Activated CD8-positive, alpha-beta memory T cell treated with anti-CD3 and anti-CD28 coated beads, Interleukin-2, amount 50 U/mL, for 1 hour (primary cell): ENCODE data around the gene FAM114A1.
A peak's percentile ranks its signal among the peaks of the same experiment; 100 is the strongest.

ENCODE experiments used
- DNase-seq: peaks from one replicate; pipeline ENCODE4 v3.0.0-alpha.2; 2020; ENCODE audit errors: extremely low read depth

The FAM114A1 gene

GRCh38 chr4:38867478-38868058 is at the start of gene FAM114A1:
FAM114A1 (plus strand) TSS chr4:38867806; CDS start chr4:38878079, 10,273 bp downstream.
- DNase-seq: no peak

DNA sequence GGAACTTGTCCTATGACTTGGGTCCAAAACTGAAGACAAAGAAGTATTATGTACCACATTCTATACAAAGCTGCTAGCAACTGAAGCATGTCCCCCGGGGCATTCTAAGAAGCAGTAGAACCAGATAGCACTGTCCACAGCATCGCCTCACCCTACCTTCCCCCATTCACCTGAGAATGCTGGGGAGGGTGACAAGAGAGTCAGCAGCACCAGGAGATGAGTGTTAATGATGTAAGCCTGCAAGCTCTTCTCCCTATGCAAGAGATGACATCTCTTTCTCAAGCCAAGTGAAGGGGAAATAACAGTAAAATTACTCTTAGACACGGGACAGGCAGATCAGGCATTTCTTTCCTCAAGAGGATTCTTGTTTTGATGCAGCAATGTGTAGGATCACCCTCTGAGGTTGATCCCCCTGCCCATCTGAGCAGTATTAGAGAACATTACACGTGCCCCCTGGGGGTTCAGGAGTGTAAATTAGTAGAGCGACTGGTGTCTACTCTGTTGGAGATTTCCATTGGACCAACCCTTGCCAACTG is 49.1 kb upstream of the FAM114A1 start:
- DNase-seq: no peak

DNA sequence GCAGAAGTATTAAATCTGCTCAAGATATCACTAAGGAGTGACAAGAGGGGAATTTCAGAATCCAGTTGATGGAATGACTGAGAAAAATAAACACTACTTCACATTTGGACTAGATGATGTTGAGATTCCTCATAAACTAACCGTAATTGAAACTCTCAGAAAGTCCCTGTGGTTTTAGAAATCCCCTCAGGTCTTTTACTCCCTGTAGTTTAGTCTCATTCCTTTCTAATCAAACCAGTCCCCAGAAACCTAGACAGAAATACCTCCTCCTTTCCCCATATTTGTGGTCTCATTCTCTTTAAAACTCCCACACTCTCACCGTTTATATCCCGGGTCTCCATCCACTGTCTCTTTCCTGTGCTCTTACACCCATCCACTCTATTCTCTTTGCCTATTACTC is 48.0 kb upstream of the FAM114A1 start:
- DNase-seq: no peak

DNA sequence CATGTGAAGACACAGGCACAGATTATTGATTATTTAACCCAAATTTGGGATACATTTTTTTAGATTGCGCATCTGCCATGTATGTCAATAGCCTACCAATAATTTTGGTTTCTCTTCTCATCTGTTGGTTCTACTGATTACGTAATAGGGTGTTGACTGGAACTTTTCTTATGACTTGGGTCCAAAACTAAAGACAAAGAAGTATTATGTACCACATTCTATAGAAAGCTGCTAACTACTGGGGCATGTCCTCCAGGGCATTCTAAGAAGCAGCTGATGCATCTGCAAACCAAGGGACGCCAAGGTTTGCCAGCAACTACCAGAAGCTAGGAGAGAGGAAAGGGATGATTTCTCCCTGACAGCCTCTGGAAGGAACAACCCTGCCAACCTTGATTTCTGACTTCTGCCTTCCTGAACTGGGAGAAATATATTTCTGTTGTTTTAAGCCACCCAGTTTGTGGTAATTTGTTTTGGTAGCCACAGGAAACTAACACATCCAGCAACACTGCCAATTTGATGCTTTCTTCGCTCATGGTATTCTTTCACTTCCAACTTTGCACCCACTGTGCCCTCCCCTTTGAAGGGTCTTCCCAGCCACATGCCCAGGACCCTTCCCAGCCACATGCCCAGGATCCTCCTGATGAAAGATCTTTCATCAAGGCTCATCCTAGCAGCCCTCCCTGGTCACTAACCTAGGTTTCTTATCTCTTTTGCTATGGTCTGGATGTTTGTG is 47.1 kb upstream of the FAM114A1 start:
- no peak for DNase-seq

- DNase-seq: no peak
These were observed 45.9 kb upstream of the FAM114A1 start for GRCh38 chr4:38821739-38822138.

DNA sequence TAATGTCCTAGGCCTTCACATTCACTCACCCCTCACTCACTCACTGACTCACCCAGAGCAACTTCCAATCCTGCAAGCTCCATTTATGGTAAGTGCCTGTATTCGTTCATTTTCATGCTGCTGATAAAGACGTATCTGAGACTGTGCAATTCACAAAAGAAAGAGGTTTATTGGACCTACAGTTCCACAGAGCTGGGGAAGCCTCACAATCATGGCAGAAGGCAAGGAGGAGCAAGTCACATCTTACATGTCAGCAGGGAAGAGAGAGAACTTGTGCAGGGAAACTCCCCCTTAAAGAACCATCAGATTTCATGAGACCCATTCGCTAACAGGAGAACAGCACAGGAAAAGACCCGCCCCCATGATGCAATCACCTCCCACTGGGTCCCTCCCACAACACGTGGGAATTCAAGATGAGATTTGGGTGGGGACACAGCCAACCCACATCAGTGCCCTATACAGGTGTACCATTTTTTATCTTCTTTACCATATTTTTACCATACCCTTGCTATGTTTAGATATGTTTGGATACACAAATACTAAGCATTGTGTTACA is 44.8 kb upstream of the FAM114A1 start:
- no peak for DNase-seq

DNA sequence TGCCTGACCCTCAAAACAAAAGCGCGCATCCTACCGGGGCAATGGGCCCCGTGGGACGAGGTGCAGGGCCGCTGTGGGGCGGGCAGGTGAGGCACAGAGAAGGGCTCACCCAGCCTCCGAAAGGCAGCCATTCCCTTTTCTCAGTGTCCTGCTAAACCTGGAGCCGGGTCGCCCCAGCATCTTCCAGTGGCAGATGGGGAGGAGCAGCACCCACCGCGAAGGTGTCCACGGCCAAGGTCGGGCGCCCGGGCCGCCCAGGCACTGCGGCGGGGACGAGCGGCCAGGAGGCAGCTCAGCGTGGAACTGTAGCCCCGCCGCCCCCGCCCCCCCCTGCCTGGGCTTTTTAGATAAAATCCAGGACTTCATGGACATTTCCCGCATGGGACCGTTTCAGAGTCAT is 43.8 kb upstream of the FAM114A1 start:
- DNase-seq: no peak

DNA sequence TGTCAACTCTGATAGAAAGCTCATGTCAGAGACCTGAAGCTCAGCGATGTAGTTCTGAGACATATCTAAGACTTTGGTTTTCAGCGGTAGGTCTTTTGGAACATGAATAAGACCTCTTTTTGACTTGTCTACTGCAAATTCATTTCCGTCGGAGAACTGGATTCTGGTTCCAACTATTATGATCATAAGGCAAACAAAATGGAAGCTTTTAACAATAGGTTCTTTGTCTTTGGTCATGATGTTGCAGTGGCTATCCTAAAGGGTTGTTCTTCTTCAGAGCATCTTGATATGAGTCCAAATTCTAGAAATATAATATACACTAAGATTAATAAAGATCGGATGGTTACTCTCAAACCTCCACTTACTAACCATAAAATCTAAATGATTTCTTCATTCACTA is 38.4 kb upstream of the FAM114A1 start:
- no peak for DNase-seq

- DNase-seq: no peak
These were observed 36.0 kb upstream of the FAM114A1 start for GRCh38 chr4:38831653-38832052.

DNA sequence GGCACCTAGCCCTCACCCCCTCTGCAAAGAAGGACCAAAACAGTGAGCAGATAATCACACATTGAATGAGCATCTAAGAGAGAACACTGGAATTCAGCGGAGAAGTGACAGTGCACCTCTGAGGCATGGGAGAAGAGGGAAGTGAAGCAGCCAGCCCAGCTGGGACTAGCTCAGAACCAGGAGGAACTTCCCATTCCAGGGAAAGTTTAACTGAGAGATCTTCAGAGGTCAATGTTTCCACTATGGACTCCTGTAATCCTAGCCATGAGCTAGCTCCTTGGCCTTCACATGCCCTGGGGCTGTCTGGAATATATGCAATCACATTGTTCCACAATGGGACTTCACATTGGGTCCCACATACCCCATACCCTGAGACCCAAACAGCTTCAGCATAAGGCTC is 35.4 kb upstream of the FAM114A1 start:
- no peak for DNase-seq

DNA sequence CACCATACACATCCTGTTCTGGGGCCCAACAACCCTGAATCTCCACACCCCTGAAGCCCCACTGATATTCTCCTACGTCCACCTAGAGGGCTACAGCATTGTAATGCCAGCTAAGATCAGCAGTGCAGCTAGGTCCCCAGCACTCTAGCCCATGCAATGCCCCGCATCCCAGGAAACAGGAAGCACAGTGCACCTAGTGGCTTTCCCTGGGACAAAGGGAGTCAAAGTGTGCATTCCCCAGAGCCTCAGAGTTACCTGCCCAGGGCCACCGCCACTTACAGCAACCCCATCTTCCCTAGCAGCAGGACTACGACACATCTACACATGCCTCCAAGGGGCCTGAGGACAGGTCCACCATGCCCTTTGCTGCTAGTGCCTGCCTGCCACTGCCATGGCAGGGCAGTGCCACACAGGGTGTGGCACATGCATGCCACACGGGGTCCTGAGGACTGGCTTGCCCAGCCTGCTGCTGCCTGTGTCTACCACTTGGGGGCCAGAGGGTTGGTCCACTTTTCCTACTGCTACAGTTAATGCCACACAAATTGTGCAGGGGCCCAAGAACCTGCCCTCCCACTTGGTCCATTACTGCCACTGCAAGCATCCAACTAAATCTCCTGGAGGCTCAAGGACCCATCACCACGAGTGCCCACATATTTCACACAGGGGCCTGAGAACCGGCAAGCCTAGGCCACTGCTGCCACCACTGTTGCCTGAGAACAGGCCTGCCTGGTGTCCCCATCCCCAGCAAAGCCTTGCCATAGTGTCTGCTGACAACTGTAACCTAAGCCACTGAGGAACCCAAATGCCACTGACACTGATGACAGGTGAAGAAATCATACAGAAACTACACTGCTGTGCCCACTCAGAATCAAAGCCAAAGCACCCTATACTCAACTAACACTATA is 34.7 kb upstream of the FAM114A1 start:
- no peak for DNase-seq

- DNase-seq: no peak
These were observed 33.0 kb upstream of the FAM114A1 start for GRCh38 chr4:38834570-38834969.

DNA sequence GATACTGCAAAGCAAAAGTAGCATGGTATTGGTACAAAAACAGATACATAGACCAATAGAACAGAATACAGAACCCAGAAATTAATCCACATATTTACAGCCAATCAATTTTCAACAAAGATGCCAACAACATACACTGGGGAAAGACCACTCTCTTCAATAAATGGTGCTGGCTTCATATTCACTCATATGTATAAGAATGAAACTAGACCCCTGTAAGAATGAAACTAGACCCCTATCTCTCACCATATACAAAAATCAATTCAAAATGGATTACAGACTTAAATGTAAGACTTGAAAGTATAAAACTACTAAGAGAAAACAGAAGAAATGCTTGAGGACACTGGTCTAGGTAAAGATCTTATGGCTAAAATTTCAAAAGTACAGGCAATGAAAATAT is 30.3 kb upstream of the FAM114A1 start:
- no peak for DNase-seq

DNA sequence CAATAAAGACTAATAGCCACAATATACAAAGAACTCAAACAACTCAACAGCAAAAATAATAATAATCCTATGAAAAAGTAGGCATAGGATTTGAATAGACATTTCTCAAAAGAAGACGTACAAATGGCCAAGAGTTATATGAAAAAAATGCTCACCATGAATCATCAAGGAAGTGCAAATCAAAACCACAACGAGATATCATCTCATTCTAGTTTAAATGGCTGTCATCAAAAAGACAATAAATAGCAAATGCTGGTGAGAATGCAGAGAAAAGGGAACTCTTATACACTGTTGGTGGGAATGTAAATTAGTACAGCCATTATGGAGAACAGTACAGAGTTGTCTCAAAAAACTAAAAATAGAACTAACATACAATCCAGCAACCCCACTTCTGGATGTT is 29.8 kb upstream of the FAM114A1 start:
- DNase-seq: no peak

GRCh38 chr4:38842994-38843393 is 24.6 kb upstream of the FAM114A1 start:
- no peak for DNase-seq

DNA sequence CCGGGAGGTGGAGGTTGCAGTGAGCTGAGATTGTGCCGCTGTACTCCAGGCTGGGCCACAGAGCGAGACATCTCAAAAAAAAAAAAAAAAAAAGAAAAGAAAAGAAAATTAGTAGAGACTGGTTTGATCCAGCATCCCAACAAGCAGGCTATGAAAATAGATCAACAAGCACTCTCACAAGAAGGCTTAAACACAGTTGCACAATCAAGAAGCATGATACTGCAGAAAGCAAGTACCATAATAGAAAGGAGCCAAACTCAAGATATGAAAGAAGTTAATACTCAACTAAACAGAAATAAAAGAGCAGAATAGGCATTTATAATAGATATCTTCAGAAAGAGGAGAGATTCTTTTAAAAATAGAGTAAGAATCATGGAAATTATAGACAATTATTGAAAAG is 21.6 kb upstream of the FAM114A1 start:
- DNase-seq: no peak

DNA sequence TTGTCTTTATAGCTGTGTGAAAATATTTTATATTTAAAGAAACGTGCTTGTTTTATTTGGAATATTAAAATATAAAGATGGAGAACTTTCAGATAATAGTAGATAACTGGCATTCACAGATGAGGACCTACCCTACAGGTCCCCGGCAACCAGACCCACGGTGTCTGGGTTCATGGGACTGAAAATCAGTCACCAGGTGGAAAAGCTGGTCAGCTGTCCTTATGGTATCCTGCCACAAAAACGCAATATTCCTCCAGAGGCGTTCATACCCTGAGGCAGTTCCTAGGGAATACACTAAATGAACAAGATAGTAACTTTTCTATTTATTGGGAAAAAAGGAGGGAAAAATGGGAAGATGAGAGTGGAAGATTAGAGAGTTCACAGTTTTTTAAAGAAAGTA is 12.1 kb upstream of the FAM114A1 start:
- no peak for DNase-seq

DNA sequence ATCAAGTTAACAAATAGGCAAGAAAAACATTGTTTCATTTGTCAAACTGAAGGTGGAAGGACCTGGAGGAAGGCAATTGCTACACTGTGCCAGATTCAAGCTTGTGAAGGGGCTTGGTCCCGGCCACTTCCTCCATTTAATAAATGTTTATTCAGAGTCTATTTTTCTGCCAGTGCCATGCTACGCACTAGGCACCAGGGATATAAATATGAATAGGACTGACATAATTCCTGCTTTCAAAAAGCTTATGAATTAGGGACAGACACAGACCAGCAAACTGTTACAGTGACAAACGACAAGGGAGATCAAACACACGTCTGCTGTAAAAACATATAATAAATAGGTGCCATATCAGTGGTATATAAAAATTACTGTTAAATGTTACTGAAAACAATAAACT is 11.6 kb upstream of the FAM114A1 start:
- no peak for DNase-seq

GRCh38 chr4:38856524-38857337 is 10.9 kb upstream of the FAM114A1 start, which contains the start of gene TLR6:
TLR6 (minus strand) TSS chr4:38856817; CDS start chr4:38829473, 27,344 bp downstream.
- DNase-seq: peak; percentile 16

DNA sequence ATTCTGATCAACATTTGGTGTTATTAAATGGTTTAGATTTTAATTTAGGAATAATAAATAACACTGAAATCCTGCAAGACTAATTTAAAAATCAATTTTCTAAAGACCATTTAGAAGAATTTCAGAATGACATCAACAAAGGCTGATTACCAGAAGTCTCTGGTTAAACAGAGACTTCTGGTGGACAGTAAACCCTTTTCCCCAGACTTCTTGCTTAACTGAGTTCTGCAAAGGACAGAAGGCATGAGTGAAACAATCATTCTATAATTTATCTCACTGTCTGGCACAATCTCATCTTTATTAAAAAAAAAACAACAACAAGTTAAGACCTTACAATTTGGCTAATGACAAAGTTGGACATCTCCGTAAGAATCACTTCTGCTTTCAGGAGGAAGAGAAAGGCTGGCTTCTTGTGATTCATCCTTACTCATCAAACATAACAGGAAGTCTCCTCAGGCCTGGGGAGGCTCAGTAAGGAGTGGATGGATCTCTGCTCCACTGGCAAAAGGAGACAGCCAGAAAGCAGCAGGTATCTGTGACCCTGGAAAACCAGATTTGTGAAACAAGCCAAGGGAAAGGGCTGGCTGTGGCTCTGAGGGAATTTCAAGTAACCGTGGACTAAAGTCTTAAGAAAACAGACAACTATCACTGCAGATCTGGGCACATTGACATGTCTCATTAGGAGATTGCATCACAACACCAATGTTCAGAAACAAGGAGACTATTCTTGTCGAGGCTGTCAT is 10.1 kb upstream of the FAM114A1 start:
- no peak for DNase-seq

GRCh38 chr4:38858097-38858420 is 9.5 kb upstream of the FAM114A1 start:
- DNase-seq: no peak
